GM12801 (cell line): ENCODE data around the gene TSHR.

Source experiments
- CTCF ChIP-seq: IDR thresholded peaks from one replicate; pipeline ENCODE4 v1.5.1; 2011; ENCODE audit warnings: control low read depth; ENCODE audit not compliant: insufficient read length; ENCODE audit errors: extremely low read depth

The TSHR gene

GRCh38 chr14:81004575-81004974 lies 49.2 kb downstream of the TSHR start:
- no peak for TF ChIP-seq CTCF

GRCh38 chr14:81005540-81006228 lies 50.3 kb downstream of the TSHR start:
- no peak for TF ChIP-seq CTCF

GRCh38 chr14:81006266-81006665 lies 50.8 kb downstream of the TSHR start:
- no peak for TF ChIP-seq CTCF

- no peak for TF ChIP-seq CTCF
These were observed 51.7 kb downstream of the TSHR start for GRCh38 chr14:81007131-81007530.

- TF ChIP-seq CTCF: no peak
These were observed 53.9 kb downstream of the TSHR start for GRCh38 chr14:81009346-81009745.

- no peak for TF ChIP-seq CTCF
These were observed 62.8 kb downstream of the TSHR start for GRCh38 chr14:81018251-81018650.

GRCh38 chr14:81018684-81019083 lies 63.3 kb downstream of the TSHR start:
- TF ChIP-seq CTCF: no peak
